OCI-LY3 (cell line): ENCODE measurements around the gene CDH4.

ENCODE experiments used
- CTCF ChIP-seq: fragments of 200-600, 300-600 bp; sonication (generic); IDR thresholded peaks from 2 replicates; pipeline ENCODE4 v1.5.1; 2014; ENCODE audit warnings: antibody characterized with exemption, low read length, low read depth
- EZH2phosphoT487 ChIP-seq: fragments of 200-600 bp; shearing (Covaris generic); IDR thresholded peaks from 2 replicates; pipeline ENCODE4 v1.6.1; 2018; ENCODE audit warnings: antibody characterized with exemption, mixed run types, low read depth

GRCh38 chr20:61514805-61515505 is 262.9 kb downstream of the CDH4 start:
- no peak for TF ChIP-seq CTCF
- TF ChIP-seq EZH2phosphoT487: no peak
